ENCODE measurements around the gene NKX2-8.

The NKX2-8 gene

GRCh38 chr14:36580856-36581831 lies 1.3 kb downstream of the NKX2-8 start:
- Histone ChIP-seq H3K27ac (no peak overlapping the region), H3K4me1 (no peaks in the 10 kb centered on the region), H4K20me1 (no peaks in the 10 kb centered on the region), H3K9me3 (peaks cover 52% of the 10 kb centered on the region), H3K9ac (no peak overlapping the region), H3K4me3 (no peak overlapping the region), H3K4me2 (no peak overlapping the region), H3K27me3 (0 out of 2 replicates have a peak, but pooled peaks cover 6% of the 10 kb centered on the region), H3K36me3 (no peaks in the 10 kb centered on the region)
- TF ChIP-seq Cebpa-rat (IDR thresholded peaks at IDR 0.05): no peak

GRCh38 chr14:36580141-36580855 lies 2.1 kb downstream of the NKX2-8 start:
- 0 out of 2 replicates have a peak, but pooled peaks cover 6% of the 10 kb centered on the region for H3K27me3 ChIP-seq
- peaks cover 52% of the 10 kb centered on the region for H3K9me3 ChIP-seq
- no peak for TF ChIP-seq Cebpa-rat (IDR thresholded peaks at IDR 0.05)
- no peak overlapping the region for H3K4me3 ChIP-seq
- no peaks in the 10 kb centered on the region for H3K4me1 ChIP-seq
- H4K20me1 ChIP-seq: no peaks in the 10 kb centered on the region
- no peaks in the 10 kb centered on the region for H3K36me3 ChIP-seq
- no peak overlapping the region for H3K4me2 ChIP-seq
- H3K9ac ChIP-seq: no peak overlapping the region
- no peak overlapping the region for H3K27ac ChIP-seq

- peaks cover 50% of the 10 kb centered on the region for H3K9me3 ChIP-seq
- no peaks in the 10 kb centered on the region for H3K36me3 ChIP-seq
- H3K4me2 ChIP-seq: no peak overlapping the region
- H3K27me3 ChIP-seq: 0 out of 2 replicates have a peak, but pooled peaks cover 6% of the 10 kb centered on the region
- H3K9ac ChIP-seq: no peak overlapping the region
- H3K27ac ChIP-seq: no peak overlapping the region
- H4K20me1 ChIP-seq: no peaks in the 10 kb centered on the region
- no peak overlapping the region for H3K4me3 ChIP-seq
- H3K4me1 ChIP-seq: no peaks in the 10 kb centered on the region
- no peak for TF ChIP-seq Cebpa-rat (IDR thresholded peaks at IDR 0.05)
Measured at GRCh38 chr14:36579573-36580140, 2.8 kb downstream of the NKX2-8 start.

- Histone ChIP-seq H3K4me2 (no peak overlapping the region), H4K20me1 (no peaks in the 10 kb centered on the region), H3K27ac (no peak overlapping the region), H3K9me3 (peaks cover 45% of the 10 kb centered on the region), H3K4me1 (no peaks in the 10 kb centered on the region), H3K27me3 (0 out of 2 replicates have a peak, but pooled peaks cover 6% of the 10 kb centered on the region), H3K4me3 (no peak overlapping the region), H3K36me3 (no peaks in the 10 kb centered on the region), H3K9ac (no peak overlapping the region)
- no peak for TF ChIP-seq Cebpa-rat (IDR thresholded peaks at IDR 0.05)
Measured at GRCh38 chr14:36579001-36579555, 3.3 kb downstream of the NKX2-8 start.

GRCh38 chr14:36570065-36570464 lies 12.3 kb downstream of the NKX2-8 start:
- Histone ChIP-seq H3K27ac (no peak overlapping the region), H3K4me1 (no peaks in the 10 kb centered on the region), H3K36me3 (no peaks in the 10 kb centered on the region), H3K27me3 (no peaks in the 10 kb centered on the region), H3K4me3 (no peak overlapping the region), H4K20me1 (no peaks in the 10 kb centered on the region), H3K9me3 (no peaks in the 10 kb centered on the region), H3K4me2 (no peak overlapping the region), H3K9ac (no peak overlapping the region)
- TF ChIP-seq Cebpa-rat (IDR thresholded peaks at IDR 0.05): no peak

- Histone ChIP-seq H3K27ac (no peak overlapping the region), H3K4me1 (no peaks in the 10 kb centered on the region), H3K9ac (no peak overlapping the region), H3K9me3 (no peaks in the 10 kb centered on the region), H3K4me3 (no peak overlapping the region), H3K4me2 (no peak overlapping the region), H3K36me3 (no peaks in the 10 kb centered on the region), H3K27me3 (no peaks in the 10 kb centered on the region), H4K20me1 (no peaks in the 10 kb centered on the region)
- no peak for TF ChIP-seq Cebpa-rat (IDR thresholded peaks at IDR 0.05)
Measured at GRCh38 chr14:36556811-36557433, 25.5 kb downstream of the NKX2-8 start.

GRCh38 chr14:36555998-36556743 lies 26.2 kb downstream of the NKX2-8 start:
- Histone ChIP-seq H3K27ac (no peak overlapping the region), H3K4me3 (no peak overlapping the region), H4K20me1 (no peaks in the 10 kb centered on the region), H3K4me1 (no peaks in the 10 kb centered on the region), H3K9me3 (no peaks in the 10 kb centered on the region), H3K9ac (no peak overlapping the region), H3K4me2 (no peak overlapping the region), H3K27me3 (no peaks in the 10 kb centered on the region), H3K36me3 (no peaks in the 10 kb centered on the region)
- no peak for TF ChIP-seq Cebpa-rat (IDR thresholded peaks at IDR 0.05)

- no peaks in the 10 kb centered on the region for H3K4me1 ChIP-seq
- H3K27ac ChIP-seq: no peak overlapping the region
- H3K4me2 ChIP-seq: no peak overlapping the region
- H3K4me3 ChIP-seq: no peak overlapping the region
- no peaks in the 10 kb centered on the region for H4K20me1 ChIP-seq
- no peak for TF ChIP-seq Cebpa-rat (IDR thresholded peaks at IDR 0.05)
- H3K9me3 ChIP-seq: no peaks in the 10 kb centered on the region
- H3K27me3 ChIP-seq: no peaks in the 10 kb centered on the region
- no peaks in the 10 kb centered on the region for H3K36me3 ChIP-seq
- no peak overlapping the region for H3K9ac ChIP-seq
Measured at GRCh38 chr14:36553656-36554260, 28.7 kb downstream of the NKX2-8 start.

Data from BLaER1 (cell line).